Smooth muscle cell (in vitro differentiated cells): ENCODE results near the gene SNX3. TPM values are rescaled to one million over a fixed set of nuclear protein-coding genes. Genes with fewer than 3 reads are reported as not detected.

Source experiments
- DNase-seq: peaks from one replicate; lab custom pipeline; 2025; ENCODE audit not compliant: unreplicated experiment; lab: John Stamatoyannopoulos, UW
- H2AFZ ChIP-seq: fragments of 200-600 bp; sonication (generic); 2 replicates; pipeline ENCODE4 v1.6.0; 2016; ENCODE audit warnings: antibody characterized with exemption, low read depth, mild to moderate bottlenecking
- H3F3A ChIP-seq: fragments of 200-600 bp; sonication (generic); 2 replicates; pipeline ENCODE4 v1.6.0; 2017; ENCODE audit warnings: antibody characterized with exemption, low read depth
- H3K27ac ChIP-seq: fragments of 200-600 bp; sonication (generic); 2 replicates; pipeline ENCODE4 v1.5.1; 2016; ENCODE audit warnings: low read depth, mild to moderate bottlenecking
- H3K27me3 ChIP-seq: fragments of 200-600 bp; sonication (generic); 2 replicates; pipeline ENCODE4 v1.6.1; 2016; ENCODE audit warnings: low read depth, mild to moderate bottlenecking
- H3K36me3 ChIP-seq: fragments of 200-600 bp; sonication (generic); 2 replicates; pipeline ENCODE4 v1.5.1; 2016; ENCODE audit warnings: low read depth
- H3K4me1 ChIP-seq: fragments of 200-600 bp; sonication (generic); 2 replicates; pipeline ENCODE4 v1.5.1; 2016; ENCODE audit warnings: low read depth
- H3K4me2 ChIP-seq: fragments of 200-600 bp; sonication (generic); 2 replicates; pipeline ENCODE4 v1.6.0; 2016; ENCODE audit warnings: mild to moderate bottlenecking
- H3K4me3 ChIP-seq: fragments of 200-600 bp; sonication (generic); 2 replicates; pipeline ENCODE4 v1.5.1; 2016; ENCODE audit warnings: mild to moderate bottlenecking
- H3K79me2 ChIP-seq: fragments of 200-600 bp; sonication (generic); 2 replicates; pipeline ENCODE4 v1.6.0; 2016; ENCODE audit warnings: low read depth, mild to moderate bottlenecking
- H3K9ac ChIP-seq: fragments of 200-600 bp; sonication (generic); 2 replicates; pipeline ENCODE4 v1.6.0; 2016; ENCODE audit warnings: low read depth
- H3K9me3 ChIP-seq: fragments of 200-600 bp; sonication (generic); replicated peaks from 2 replicates; pipeline ENCODE4 v1.5.1; 2016; ENCODE audit warnings: low read depth
- H4K20me1 ChIP-seq: fragments of 200-600 bp; sonication (generic); 2 replicates; pipeline ENCODE4 v1.6.0; 2016; ENCODE audit warnings: low read depth
- CTCF ChIP-seq: fragments of 200-600 bp; sonication (generic); IDR thresholded peaks from 2 replicates; pipeline ENCODE4 v1.5.1; 2017; ENCODE audit warnings: borderline replicate concordance, mild to moderate bottlenecking, antibody characterized with exemption; ENCODE audit not compliant: insufficient read depth, poor library complexity, severe bottlenecking
- WGBS: methylation state at CpG from one replicate; pipeline ENCODE4 v1.1.7; 2016; ENCODE audit warnings: low lambda C conversion rate; 5-methylcytosine and 5-hydroxymethylcytosine counted together
- polyA plus RNA-seq: library from polyadenylated mRNA; unstranded; fragments of >200 nt; fragmentation: Nextera tagmentation; extraction: Ambion mirVana; gene quantifications from 2 replicates; pipeline ENCODE4 v1.2.1, GENCODE V29; 2016
- total RNA-seq: library from RNA; depleted of rRNA; stranded (reverse); fragments of >200 nt; gene quantifications from 2 replicates; pipeline ENCODE4 v1.2.3, GENCODE V29; 2014

SNX3 gene
- total and polyA plus RNA-seq, 2 experiments from 2014 or later: 229 to 299 TPM

GRCh38 chr6:108200186-108200585 lies 60.7 kb downstream of the SNX3 start:
- H3K9me3 ChIP-seq: no peaks in the 10 kb centered on the region
- H3K36me3 ChIP-seq: no peaks in the 10 kb centered on the region
- H3K4me1 ChIP-seq: peaks cover 13% of the 10 kb centered on the region
- no peak for DNase-seq
- TF ChIP-seq CTCF: no peak
- no peak overlapping the region for H3K4me2 ChIP-seq
- H3K79me2 ChIP-seq: no peaks in the 10 kb centered on the region
- H3F3A ChIP-seq: no peaks in the 10 kb centered on the region
- H3K9ac ChIP-seq: no peak overlapping the region
- H3K27ac ChIP-seq: no peak overlapping the region
- H2AFZ ChIP-seq: no peak overlapping the region
- no peaks in the 10 kb centered on the region for H3K27me3 ChIP-seq
- H3K4me3 ChIP-seq: no peak overlapping the region
- WGBS: 98% methylated on average over 8 of the region's 8 CpGs
- no peaks in the 10 kb centered on the region for H4K20me1 ChIP-seq

- H2AFZ ChIP-seq: no peak overlapping the region
- H3K4me1 ChIP-seq: peaks cover 7% of the 10 kb centered on the region
- no peak overlapping the region for H3K4me3 ChIP-seq
- H3K36me3 ChIP-seq: no peaks in the 10 kb centered on the region
- no peaks in the 10 kb centered on the region for H4K20me1 ChIP-seq
- no peak overlapping the region for H3K9ac ChIP-seq
- no peak overlapping the region for H3K27ac ChIP-seq
- H3K4me2 ChIP-seq: no peak overlapping the region
- 89% methylated on average over 19 of the region's 19 CpGs for WGBS
- H3K9me3 ChIP-seq: no peaks in the 10 kb centered on the region
- no peak for TF ChIP-seq CTCF
- H3F3A ChIP-seq: no peaks in the 10 kb centered on the region
- no peaks in the 10 kb centered on the region for H3K79me2 ChIP-seq
- H3K27me3 ChIP-seq: no peaks in the 10 kb centered on the region
- DNase-seq: no peak
These were observed 61.9 kb downstream of the SNX3 start for GRCh38 chr6:108198761-108199498.

DNA sequence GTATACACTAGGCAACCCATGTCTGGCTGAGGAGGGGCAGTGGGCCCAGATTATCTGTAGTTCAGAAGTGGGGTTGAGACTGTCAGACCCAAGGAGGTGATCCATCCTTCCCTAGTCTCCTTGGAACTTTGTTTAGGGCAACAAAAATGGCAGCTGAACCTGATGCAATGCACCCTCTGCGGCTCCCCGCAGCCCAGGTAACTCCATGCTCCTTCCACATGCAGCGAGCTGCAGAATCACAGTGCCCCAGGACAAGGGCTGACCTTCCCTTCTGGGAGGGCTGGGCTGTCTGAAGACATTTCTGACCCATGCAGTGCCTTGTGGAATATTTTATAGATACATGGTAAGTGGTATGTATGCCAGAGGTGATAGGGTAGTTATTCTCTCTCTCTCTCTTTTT lies 65.6 kb downstream of the SNX3 start:
- DNase-seq: no peak
- Histone ChIP-seq H4K20me1 (no peaks in the 10 kb centered on the region), H3K9ac (no peak overlapping the region), H3K4me3 (no peak overlapping the region), H3K79me2 (no peaks in the 10 kb centered on the region), H3K4me2 (no peak overlapping the region), H3K27ac (no peak overlapping the region), H3K36me3 (no peaks in the 10 kb centered on the region), H2AFZ (no peak overlapping the region), H3K4me1 (no peaks in the 10 kb centered on the region), H3F3A (no peaks in the 10 kb centered on the region), H3K9me3 (no peaks in the 10 kb centered on the region), H3K27me3 (peaks cover 2% of the 10 kb centered on the region)
- WGBS: 97% methylated on average over 3 of the region's 3 CpGs
- TF ChIP-seq CTCF: no peak

DNA sequence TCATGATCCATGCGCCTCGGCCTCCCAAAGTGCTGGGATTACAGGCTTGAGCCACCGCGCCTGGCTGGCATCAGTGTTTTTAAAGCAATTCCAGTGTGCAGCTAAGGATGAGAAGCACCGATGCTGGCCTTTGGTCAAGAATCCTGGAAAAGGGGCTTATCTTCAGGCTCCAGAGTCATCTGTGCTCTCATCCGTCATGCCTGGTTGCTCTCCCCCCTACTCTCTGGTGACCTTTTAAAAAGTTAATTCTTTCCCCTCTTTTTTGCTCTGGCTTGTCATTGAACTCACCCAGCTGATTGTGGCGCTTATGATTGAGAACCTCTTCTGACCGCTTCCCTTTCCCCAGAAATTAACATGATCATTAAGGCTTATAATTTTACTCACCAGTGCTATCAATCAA lies 66.3 kb downstream of the SNX3 start:
- H3K27ac ChIP-seq: no peak overlapping the region
- no peaks in the 10 kb centered on the region for H3F3A ChIP-seq
- WGBS: 85% methylated on average over 8 of the region's 8 CpGs
- H3K9me3 ChIP-seq: no peaks in the 10 kb centered on the region
- H3K79me2 ChIP-seq: no peaks in the 10 kb centered on the region
- H3K4me3 ChIP-seq: no peak overlapping the region
- H3K4me1 ChIP-seq: no peaks in the 10 kb centered on the region
- no peak overlapping the region for H3K4me2 ChIP-seq
- no peak overlapping the region for H2AFZ ChIP-seq
- no peaks in the 10 kb centered on the region for H4K20me1 ChIP-seq
- no peaks in the 10 kb centered on the region for H3K36me3 ChIP-seq
- H3K27me3 ChIP-seq: peaks cover 9% of the 10 kb centered on the region
- TF ChIP-seq CTCF: no peak
- no peak for DNase-seq
- H3K9ac ChIP-seq: no peak overlapping the region
